Mucosa of gallbladder (tissue), 1 donor: ENCODE results near the gene SDHB. TPM values are rescaled to one million over a fixed set of nuclear protein-coding genes. Genes with fewer than 3 reads are reported as not detected.

ENCODE experiments used
- DNase-seq: peaks from one replicate; pipeline ENCODE4 v3.0.0-alpha.2; 2020; ENCODE audit warnings: low spot score
- total RNA-seq: library from RNA; stranded (reverse); gene quantifications from one replicate; pipeline ENCODE4 v1.2.1, GENCODE V29; 2021
- donor health status: DM: no; HTN: no; CAD: no.

The SDHB gene
- total RNA-seq, 1 donor from 2014 or later, result 89.7 TPM

DNA sequence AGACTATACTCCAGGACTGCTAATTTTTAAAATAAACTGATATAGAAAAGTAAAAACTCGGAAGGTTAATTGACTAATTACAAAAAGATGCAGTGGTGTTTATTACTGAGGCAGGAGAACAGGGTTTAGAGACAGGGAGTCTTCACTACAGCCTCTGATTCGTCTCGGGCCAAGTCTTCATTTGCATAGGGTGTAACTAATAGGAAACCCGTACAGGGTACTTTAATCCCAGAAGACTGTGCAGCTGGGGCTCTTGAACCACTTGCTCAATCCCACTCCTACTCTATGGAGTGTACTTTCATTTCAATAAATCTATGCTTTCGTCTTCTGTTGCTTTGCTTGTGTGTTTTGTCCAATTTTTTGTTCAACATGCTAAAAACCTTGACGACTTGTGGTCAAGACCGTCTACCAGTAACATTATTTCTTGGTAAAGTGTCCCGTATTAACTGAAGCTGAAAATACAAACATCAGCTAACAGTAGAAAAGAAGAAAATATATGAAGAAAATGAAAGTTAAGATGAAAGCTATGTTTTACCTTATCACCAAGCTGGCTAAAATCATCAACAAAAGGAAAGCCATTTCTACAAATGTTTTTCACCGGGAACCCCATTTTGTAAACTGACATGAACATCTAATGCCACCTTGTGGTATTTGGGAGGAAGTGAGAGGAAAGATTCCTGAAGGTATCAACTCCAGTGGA, 8.0 kb downstream of the SDHB start:
- no peak for DNase-seq

- DNase-seq, result no peak
These were observed 8.7 kb downstream of the SDHB start for GRCh38 chr1:17045150-17045549.

GRCh38 chr1:17043676-17044075, 10.2 kb downstream of the SDHB start:
- DNase-seq, result no peak

DNA sequence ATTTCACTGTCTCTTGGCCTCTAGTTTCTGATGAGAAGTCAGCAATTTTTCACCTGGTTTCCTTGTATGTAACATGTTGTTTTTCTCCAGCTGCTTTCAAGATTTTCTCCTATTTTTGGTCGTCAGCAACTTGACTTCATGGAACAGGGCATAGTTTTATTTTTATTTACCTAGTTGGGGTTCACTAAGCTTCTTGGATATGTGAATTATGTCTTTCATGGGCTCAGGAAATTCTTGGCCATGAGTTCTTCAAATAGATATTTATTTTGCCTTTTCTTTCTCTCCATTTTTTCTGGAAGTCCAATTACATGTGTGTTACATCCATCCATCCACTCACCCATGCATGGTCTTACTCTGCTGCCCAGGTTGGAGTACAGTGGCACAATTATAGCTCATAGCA, 13.7 kb downstream of the SDHB start:
- no peak for DNase-seq

DNA sequence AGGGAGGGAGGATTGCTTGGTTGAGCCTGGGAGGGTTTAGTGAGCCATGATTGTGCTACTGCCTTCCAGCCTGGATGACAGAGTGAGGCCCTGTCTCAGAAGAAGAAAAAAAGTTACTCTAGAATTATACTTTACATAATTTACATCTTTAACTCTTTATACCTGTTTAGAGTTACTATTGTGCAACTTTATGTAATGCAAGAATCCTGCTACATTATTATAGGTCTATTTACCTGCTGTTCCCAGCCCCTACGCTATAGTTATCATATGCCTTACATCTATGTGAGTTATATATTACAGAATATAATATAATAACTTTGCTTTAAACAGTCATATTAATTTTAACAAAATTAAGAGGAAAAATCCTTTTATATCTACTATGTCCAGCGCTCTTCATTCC, 14.3 kb downstream of the SDHB start:
- DNase-seq, result no peak

- DNase-seq, result no peak
These were observed 20.4 kb downstream of the SDHB start for GRCh38 chr1:17033481-17033880.

DNA sequence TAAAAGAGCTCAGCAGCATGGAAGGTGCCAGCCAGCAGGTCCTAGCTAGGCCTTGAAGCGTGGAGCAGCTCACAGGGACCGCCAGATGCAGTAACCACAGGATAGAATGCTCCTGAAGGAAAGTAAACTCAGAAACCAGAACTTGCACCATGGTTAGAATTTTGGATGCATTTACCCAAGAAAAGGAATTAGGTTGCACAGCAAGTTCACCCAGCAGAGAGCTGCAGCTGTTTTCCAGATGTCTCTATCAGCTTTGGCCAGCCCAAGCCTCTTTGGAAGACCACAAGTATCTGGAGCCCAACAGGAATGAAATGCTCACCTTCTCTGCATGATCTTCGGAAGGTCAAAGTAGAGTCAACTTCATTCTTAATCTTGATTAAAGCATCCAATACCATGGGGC, 21.1 kb downstream of the SDHB start:
- DNase-seq, result no peak

DNA sequence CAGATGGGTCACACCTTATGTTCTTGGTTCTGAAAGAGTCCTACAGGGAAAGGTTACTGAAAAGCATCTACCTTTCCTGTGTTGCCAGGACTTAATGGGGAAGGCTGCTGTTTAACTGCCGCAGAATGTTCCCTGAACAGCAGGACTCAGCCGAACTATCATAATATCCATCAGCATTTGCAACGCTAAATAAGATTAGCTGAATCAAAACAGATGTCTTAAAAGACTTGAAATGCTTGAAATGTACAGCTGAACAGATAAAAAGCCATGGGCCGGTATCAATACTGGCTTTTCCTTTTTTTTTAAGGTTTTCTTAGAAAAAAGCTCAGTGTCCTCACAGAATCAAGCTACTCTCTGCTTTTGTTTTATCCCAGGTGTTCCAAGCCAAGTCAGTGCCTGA, 22.4 kb downstream of the SDHB start:
- no peak for DNase-seq

DNA sequence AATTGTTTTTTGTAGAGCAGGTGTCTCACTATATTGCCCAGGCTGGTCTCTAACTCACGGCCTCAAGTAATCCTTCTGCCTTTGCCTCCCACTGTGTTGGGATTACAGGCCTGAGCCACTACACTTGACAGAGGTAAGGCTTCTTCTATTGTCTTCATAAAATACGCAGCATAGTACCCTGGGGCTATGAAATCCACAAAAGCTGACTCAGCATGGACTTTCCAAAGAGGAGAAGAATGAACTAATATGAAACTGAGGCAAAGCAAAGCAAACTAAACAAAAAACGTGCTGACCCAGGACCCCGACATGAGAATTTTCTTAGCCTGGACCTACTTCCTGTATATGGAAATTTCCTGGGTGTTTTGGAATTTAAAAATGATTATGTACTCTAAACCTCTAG, 23.6 kb downstream of the SDHB start:
- DNase-seq, result no peak

- no peak for DNase-seq
These were observed 25.1 kb downstream of the SDHB start for GRCh38 chr1:17028662-17029188.

- DNase-seq, result no peak
These were observed 25.9 kb downstream of the SDHB start for GRCh38 chr1:17027900-17028299.

- no peak for DNase-seq
These were observed 26.4 kb downstream of the SDHB start for GRCh38 chr1:17027403-17027802.

GRCh38 chr1:17024721-17025120, 29.1 kb downstream of the SDHB start:
- DNase-seq, result no peak

- no peak for DNase-seq
These were observed 30.3 kb downstream of the SDHB start for GRCh38 chr1:17023573-17023972.

- DNase-seq, result no peak
These were observed 30.7 kb downstream of the SDHB start for GRCh38 chr1:17023102-17023501.

GRCh38 chr1:17021896-17022295, 31.9 kb downstream of the SDHB start:
- no peak for DNase-seq

DNA sequence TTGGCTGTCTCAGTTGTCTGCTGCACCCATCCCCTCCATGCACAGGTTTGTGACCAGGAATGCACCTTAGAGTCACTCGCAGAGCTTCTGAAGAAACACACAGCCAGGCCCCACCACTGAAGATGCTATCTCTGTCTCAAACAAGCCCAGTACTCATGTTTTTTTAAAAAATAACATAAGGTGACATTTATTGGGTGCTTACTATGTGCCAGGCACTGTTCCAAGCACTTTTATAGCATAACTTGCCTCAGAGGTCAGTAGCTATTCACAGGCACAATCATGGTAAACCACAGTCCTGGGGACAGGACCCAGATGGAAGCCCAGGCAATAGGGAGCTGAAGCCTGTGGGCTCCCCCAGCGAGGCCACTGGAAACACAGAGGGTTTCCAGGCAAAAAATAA, 33.3 kb downstream of the SDHB start:
- DNase-seq, result no peak

- no peak for DNase-seq
These were observed 35.0 kb downstream of the SDHB start for GRCh38 chr1:17018849-17019248.

DNA sequence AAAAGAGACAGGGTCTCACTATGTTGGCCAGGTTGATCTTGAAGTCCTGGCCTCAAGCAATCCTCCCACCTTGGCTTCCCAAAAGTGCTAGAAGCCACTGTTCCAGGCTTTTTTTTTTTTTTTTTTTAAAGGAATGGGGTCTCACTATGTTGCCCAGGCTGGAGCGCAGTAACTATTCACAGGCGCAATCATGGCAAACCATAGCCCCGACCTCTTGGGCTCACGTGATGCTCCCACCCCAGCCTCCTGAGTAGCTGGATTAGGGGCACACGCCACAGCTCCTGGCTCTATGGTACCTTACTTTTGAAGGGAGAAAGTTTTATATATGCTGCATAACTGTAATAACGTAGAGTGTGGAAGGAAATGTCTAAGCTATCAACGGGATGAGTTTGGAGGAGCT, 36.4 kb downstream of the SDHB start:
- DNase-seq, result no peak

DNA sequence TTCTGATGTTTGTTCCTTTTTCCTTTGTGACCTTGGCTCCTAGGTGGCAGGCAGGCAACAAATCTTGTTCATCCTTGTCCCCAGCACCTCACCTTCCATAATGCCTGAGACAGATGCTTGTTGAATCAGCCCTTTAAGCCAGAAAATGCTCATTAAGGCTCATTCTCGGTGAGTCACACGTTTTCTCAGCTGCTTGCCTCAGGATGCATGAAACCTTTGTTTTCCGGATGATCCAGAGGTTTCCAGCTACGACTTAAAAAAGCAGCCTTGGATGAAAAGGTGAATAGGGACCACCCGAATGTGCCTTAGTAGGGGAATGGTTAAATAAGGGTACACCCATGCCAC, 37.5 kb downstream of the SDHB start:
- no peak for DNase-seq

GRCh38 chr1:17014671-17015567, 38.9 kb downstream of the SDHB start:
- DNase-seq, result no peak

DNA sequence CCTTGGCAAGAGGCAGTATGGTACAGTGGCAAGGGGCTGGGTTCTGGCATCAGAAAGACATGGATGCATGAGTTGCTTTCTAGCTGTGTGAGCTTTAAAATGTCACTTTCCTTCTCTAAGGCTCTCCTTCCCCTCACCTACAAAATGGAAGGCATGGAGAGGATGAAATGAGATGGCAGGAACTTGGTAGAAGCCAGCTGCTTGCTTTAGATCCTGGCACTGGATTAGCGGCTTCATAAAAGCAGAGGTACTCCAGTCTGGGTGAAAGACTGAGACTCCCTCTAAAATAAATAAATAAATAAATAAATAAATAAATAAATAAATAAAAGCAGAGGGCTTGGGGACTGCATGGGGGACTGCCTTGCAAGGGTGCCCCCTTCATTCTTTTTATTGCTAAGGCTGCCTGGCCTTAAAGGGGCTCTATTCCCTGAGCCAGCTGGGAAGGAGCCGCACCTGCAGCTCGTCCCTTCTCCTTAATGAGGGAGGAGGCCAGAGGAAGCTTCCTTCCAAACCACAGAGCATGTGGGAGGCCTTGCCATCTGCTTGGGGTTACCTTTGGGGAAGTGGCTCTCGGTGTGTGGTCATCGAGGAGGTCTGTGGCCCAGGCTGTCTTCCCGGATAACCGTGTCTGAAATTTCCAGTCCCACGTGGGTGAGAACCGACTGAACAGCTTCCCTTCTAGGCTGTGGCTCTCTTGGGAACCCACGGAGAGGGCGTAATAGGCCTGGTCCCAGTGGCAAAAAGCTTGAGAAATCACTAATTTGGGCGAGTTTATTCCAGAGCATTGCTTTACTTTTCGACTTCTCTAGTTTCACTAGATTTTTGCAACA, 40.1 kb downstream of the SDHB start:
- no peak for DNase-seq
